GM18498 (cell line): ENCODE measurements around the gene ADNP2.

ENCODE experiments used
- ATAC-seq: cut with Tn5 transposase; IDR thresholded peaks from one replicate; pipeline ENCODE4 v1.9.1; 2021; ENCODE audit warnings: mild to moderate bottlenecking, moderate library complexity; ENCODE audit not compliant: unreplicated experiment

Gene ADNP2

DNA sequence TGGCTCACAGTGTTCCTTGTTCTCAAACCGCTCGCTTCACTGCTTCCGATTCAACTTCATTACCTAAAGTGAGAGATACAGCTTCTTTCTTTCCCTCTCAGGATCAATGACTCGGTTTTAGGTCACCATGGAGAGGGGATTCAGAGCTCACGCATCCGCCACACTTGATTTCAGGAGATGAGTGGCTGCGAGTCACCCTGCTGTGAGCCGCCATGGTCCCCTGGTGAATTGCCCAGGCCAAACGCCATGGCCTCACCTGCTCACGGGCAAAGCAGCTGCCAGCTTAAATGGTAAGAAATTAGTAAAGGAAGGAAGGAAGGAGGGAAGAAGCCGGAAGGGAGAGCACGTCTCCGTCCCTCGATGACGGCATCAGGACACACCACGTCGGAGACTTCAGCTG lies 60.5 kb downstream of the ADNP2 start:
- no peak for ATAC-seq

DNA sequence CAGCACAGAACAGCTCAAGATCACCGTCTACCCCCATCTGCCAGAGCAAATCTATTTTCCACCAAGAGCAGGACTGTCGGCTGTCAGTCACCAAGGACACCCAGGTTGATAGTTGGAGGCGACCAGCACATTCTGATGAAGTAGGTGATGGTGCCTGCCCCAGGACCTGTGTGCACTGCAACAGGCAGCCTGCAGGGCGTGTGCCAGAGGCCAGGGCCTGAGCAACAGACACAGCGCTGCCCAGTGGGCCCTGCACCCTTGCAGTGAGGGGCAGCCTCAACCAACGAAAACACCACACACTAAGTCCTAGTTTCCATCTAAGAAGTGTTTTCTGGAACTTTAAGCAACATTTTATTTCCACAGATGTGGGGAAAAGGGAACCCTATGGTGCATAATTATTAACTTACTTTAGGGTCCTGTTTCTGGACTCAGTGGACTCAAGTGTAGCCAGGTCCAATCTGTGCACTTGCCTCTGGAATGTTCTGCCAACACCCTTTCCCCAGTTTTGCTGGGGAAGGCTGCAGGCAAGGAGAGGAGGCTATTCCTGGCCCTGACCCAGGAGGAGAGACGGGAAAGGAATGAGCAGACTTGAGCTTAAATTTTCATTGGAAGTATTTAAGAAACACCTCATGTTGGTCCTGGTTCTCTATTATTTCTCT lies 61.5 kb downstream of the ADNP2 start:
- no peak for ATAC-seq

DNA sequence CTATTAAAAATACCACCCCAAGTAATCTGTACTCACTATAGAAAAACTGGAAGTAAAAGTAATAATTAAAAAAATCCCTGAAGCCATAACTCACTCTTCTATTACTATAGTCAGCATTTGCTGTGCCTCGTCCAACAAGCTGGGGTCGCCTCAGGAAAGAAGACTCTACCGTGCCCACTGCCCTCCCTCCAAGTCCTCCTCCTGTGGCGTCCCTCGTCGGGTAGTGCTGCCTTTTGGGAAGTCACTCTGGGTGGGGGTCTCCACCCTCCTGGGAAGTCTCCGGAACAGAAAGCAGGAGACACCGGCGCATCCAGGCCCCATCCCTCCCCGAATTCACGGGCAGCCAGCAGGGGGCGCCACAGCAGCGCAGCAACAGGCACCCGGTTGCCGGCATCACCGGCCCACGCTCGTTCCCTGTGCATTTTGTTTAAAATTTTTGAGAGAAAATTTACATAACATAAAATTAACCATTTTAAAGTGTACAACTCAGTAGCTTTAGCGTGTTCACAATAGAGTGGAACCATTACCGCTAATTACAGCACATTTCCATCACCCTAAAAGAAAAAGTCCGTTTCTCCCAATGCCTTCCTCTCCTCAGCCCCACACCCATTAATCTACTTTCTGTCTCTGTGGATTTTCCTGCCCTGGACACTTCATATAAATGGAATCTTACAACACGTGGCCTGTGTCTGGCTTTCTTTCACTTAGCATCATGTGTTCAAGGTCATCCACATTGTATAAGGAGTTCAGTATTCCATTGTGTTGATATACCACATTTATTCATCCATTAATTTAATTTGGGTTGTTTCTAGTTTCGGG lies 62.2 kb downstream of the ADNP2 start:
- ATAC-seq = no peak

DNA sequence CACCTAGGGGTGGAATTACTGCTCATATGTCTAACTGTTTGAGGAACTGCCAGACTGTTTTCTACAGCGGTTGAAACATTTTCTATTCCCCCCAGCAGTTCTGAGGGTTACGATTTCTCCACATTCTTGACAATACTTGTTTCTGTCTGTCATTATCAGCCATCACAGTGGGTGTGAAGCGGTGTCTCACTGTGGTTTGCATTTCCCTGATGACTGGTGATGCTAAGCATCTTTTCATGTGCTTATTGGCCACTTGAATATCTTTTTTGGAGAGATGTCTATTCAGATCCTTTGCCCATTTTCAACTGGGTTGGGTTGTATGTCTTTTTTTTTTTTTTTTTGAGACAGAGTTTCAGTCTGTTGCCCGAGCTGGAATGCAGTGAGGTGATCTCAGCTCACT lies 63.0 kb downstream of the ADNP2 start:
- no peak for ATAC-seq

DNA sequence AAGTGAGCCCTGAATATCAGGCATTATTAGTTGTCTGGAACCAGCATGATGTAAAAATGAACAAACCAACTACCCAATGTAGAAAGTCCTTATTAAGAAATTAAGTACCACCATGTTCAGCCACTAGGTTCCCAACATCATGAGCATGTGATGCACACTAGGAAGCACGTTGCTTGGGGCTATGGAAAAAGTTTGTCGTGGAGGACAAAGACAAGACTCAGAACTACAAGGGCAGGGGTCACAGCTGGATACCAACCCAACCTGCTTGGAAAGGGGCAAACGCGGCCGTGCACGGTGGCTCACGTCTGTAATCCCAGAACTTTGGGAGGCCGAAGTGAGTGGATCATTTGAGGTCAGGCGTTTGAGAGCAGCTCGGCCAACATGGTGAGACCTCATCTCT lies 64.0 kb downstream of the ADNP2 start:
- ATAC-seq = no peak

DNA sequence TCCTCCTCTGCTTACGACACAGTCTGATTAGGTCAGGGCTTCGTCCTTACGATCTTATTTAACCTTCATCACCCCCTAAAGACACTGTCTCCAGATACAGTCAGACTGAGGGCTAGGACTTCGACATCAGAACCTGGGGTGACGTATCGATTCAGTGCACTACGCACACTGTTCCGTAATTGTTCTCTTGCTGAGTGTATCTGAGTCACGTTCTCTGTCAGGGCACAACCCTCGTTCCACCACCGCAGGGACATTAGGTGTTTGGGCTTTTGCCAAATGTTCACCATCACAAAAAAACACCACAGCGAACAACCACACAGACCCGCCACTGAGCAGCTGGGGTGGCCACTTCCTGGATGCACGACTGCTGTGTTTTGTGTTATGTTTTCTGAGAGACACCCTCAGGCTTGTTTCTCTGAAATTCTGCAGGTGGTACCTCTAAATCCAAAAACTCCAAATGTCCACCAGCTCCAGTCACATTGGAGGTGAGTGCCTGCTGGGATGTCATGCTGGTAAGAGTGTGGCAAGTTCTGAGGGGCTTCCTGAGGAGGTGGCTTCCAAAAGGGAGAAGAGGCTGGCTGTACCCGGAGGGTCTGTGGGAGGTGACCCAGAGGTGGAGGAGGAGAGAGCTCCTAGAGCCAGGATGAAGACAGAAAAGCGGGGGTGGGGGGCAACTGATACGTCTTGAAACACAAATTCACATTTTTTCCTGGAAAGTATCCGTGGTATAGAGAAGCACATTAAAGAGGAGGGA lies 66.6 kb downstream of the ADNP2 start:
- no peak for ATAC-seq

DNA sequence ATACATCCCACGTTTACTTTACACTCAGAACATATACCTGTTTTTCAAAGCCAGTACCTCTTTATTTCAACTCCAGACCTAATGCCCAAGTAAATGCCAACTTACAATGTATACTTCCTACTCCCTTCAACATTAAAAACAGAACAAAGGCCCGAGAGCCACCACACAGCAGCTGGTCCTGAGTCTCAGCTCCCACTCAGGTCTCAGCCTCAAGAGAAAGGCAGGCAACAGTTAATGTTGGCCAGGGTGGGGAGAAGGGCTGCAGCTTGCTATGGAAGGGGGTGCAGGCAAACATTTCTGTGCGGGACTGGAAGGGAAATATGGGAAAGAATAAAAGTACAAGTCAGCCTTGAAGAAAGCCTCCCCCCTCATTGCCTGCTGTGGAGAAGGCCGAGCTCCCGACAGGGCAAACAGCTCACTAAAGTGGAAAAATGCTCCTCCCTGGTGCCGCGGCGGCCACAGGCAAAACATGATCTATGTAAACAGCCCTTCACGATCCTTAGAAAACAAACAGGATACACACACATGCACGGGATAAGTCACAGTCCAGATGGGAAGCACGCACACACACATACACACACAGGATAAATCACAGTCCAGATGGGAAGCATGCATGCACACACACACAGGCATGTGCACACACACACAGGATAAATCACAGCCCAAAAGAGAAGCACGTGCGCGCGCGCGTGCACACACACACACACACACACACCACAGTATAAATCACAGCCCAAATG lies 67.4 kb downstream of the ADNP2 start:
- ATAC-seq = no peak

DNA sequence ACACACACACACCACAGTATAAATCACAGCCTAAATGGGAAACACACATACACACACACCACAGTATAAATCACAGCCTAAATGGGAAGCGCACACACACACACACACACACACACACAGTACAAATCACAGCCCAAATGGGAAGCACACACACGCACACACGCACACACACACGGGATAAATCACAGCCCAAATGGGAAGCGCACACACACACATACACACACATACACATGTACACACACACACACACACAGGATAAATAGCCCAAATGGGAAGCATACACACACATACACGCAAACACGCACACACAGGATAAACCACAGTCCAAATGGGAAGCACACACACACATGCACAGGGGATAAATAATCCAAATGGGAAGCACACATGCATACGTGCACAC lies 68.1 kb downstream of the ADNP2 start:
- ATAC-seq = no peak

DNA sequence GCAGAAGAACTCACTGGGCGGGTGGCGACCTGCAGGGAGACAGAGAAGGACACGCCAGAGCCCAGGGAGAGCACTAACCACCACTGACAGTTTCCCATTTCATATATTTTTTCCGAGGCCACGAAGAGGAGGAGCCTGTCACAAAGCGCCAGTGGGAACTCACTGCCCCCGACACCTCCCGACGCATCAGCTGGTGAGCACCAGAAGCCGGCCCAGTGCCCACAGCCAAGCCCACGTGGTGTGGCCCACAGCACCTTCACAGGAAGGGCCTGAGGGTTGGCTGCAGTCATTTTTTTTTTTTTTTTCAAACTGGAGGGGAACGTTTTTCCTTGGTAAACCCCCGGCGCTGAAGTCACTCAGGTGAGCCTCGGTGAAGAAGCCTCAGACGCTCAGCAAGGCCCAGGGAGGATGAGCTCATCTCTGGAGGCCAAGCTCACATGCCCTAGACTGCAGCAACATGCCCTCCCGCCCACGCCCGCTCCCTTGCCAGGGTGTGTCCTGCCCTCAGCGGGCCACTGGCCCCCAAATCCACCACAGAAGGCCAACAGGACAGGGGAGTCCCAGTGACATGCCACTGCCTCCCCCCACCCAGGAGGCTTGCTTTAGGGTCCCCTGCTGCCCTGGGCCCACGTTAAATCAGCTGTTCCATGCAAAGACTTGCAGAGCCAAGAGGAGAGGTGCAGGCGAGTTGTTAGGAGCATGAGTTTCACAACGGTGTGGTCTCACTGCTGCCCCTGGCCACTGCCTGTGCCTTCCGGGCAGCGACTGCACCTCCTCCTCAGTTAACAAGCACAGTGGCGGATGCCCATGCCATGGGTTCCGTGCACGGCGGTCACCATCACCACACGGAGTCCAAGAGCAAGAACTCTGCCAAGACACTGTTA lies 70.1 kb downstream of the ADNP2 start:
- no peak for ATAC-seq

DNA sequence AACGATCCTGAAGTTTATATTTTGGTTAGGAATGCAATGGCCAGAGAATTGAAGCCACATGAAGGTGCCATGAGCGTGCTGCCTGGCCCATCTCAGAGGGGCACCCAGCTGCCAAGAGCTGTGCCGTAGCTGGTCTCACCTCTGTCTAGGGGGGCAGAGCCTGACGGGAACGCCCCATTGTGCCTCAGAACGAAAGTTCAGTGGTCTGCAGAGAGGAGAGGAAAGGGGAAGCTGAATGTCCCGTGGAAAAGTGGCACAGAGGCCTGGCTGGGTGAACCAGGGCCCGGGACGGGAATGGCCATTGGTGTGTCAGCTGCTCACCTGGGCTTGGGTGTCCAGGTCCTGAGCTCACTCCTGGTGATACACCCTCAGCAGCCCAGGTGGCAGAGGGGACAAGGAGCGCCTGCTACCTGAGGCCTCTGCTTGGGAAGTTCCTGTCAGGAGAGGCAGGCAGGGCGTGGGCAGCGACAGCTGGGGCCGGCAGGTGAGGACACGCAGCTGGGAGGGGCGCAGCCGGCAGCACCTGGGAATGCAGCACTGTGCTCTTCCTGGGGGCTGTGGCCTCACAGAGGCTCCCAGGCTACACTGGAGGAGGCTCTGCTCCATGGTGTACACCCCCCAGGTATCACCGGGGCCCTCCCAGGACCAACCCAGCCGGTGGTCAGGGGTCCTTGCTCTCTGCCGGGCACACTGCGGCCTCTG lies 70.9 kb downstream of the ADNP2 start:
- no peak for ATAC-seq

DNA sequence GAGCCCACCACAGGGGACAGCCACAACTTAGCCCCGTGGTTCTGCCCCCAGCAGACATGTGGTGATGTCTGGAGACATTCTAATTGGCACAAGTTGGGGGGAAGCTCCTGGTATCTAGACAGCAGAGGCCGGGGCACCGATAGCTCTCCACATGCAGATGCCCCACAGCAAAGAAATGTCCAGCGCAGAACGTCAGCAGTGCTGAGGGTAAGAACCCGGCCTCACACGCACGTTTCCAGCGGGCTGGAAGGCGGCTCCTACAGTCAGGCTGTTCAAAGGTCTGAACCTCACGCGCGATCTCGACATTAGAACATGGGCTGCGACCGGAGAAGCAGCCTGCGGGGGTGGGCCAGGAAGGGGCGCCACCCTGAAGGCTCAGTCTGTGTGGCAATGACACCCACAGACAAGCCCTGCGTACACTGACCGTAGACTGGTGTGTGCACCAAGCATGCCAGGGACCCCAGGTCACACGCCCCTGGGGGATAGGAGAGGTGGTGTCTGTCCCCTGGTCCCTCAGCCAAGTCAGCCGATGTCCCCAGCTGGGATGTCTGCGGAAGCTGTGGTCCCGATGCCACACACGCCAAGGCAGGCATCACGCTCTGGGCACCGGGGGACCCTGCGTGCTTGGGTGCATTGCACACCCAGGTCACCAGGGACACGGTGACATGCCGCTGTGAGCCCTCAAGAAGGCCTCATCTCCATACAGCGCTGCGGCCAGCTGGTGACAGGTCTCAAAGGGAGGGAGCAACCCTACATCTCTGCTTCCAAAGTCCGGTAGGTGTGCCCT lies 71.9 kb downstream of the ADNP2 start:
- no peak for ATAC-seq

DNA sequence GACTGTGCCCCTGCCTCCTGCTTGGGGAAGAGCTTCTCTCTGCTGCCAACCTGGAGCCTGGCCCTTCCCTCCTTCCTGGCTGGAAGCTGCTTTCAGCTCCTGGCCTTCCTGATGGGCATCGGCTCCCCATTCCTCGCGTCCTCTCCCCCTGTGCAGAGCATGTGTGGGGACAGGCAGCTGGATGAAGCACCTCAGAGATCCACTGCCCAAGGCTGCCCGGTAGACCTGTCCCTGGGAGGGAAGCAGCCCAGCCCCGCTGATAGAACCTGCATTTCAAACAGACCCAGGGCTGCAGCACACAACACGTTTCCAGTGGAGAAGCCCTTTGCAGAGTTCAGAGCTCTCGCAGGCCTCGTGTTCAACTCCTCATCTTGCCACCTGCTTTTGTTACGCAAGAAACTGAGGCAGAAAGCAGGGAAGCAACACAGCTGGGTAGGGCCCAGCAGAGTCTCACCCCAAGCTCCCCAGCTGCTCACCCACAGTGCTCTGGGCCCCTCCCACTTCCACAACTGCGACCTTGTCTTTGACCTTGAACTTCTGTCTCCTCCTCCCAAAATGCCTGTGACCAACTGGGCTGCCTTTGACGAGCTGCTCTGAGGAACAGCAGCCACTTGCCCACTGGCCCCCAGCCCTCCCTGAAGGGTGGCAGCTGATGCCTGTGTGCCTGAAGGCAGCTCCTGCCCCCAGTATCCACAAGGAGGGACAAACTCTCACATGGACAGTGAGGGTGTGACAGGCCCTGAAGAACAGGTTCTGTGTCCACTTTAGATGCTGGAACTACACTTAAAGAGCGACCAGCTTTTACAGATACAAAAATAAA lies 72.8 kb downstream of the ADNP2 start:
- ATAC-seq = no peak

DNA sequence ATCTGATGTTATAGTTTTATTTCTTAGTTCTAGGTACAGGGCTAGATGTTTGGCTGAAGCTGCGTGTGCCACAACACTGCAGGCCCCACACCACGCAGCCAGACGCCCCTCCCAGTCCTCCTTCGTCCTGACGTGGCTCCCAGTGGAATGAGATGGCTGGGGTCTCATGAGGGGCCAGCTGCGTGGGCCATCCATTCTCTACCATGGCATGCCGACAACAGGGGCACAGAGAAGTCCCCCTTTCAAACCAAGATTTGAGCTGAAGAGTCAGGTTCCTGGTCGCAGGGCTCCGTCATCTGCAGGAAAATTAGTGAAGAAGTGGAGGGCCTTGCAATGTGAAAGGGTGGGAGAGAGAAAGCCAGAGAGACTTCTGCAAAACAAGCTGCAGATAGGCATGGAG lies 73.8 kb downstream of the ADNP2 start:
- no peak for ATAC-seq

DNA sequence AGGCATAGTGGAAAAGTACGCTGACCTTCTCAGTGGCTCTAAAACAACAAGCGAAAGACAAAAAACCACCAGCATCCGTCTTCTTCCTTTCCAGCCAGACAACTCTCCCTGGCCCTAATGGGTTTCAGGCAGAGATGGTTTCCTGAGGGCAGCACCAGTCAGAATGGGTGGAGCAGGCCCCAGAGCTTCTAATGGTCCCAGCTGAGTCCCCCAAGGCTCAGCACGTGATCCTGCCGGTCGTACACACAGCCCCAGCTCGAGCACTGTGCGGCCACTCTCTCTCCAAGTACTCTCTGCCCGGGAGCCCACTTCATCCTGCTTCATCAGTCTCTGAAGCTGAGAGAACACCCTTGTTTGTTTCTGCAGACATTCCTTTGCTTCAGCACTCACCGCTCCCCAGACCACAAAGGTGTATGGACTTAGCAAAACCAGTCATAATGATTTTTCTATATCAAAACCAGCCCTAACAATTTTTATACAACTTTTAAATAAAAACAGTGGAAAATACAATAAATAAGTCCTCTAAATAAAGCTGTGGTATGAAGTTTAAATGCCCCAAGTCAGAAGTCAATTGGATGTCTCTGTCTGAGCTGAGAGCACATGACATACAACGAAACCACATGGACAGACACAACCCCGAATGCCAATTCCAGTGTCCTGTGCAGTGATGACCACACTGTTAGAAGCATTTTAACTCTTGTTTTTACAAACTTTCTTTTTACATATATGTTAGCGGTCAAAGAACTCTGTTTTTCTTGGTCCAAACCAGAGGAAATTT lies 74.4 kb downstream of the ADNP2 start:
- no peak for ATAC-seq

DNA sequence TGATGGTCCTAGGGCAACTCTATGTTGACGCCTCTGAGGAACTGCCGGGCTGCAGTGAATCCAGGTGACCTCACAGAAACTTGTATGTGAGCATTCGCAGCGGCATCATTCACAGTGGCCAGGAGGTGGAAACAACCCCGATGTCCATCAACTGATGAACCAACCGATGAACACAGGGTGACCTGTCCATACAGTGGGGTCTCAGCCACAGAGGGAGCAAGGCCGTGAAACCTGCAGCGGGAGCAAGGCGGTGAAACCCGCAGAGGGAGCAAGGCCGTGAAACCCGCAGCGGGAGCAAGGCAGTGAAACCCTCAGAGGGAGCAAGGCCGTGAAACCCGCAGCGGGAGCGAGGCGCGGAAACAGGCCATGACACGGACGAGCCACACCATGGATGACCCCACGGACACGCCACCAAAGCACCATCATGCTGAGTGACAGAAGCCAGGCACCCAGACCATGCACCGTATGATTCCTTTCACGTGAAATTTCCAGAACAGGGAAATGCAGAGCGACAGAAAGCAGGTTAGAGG lies 75.2 kb downstream of the ADNP2 start:
- ATAC-seq = no peak

DNA sequence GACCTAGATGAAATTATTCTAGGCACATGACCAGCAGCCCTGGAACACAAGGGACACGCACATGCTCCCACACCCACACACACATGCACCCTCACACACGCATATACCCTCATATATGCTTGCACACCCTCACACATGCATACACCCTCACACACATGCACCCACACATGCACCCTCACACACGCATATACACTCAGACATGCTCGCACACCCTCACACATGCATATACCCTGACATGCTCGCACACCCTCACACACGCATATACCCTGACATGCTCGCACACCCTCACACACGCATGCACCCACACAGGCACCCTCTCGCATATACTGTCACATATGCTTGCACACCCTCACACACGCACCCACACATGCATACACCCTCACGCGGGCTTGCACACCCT lies 76.5 kb downstream of the ADNP2 start:
- no peak for ATAC-seq
